HG02759 (cell line): ENCODE results near the gene ZBTB7C.

Source experiments
- ATAC-seq: cut with Tn5 transposase; IDR thresholded peaks from one replicate; pipeline ENCODE4 v1.9.1; 2021; ENCODE audit warnings: mild to moderate bottlenecking, moderate library complexity; ENCODE audit not compliant: unreplicated experiment

ZBTB7C gene

GRCh38 chr18:48011926-48012465 lies 397.2 kb downstream of the ZBTB7C start:
- ATAC-seq, result no peak

- no peak for ATAC-seq
These were observed 398.9 kb downstream of the ZBTB7C start for GRCh38 chr18:48010264-48010663.

- ATAC-seq, result no peak
These were observed 400.0 kb downstream of the ZBTB7C start for GRCh38 chr18:48009116-48009745.

GRCh38 chr18:48007955-48008701 lies 401.1 kb downstream of the ZBTB7C start:
- ATAC-seq, result peak; percentile 85

DNA sequence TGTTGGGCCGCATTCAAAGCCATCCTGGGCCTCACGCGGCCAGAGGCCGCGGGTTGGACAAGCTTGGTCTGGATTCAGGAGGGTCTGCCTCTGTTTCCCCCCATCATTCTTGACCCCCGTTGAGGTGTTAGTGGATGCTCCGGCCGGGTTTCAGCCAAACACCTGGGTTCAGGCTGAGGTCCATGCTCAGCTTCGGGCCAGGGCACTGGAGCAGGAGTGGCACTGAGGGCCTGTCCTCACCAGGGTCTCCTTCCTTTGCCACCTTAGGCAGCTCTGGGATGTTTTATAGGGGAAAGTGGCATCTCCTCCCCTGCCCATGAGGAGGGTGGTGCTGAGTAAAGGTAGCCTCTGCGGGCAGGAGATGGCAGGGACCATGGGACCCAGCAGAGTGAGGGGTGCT lies 401.8 kb downstream of the ZBTB7C start:
- ATAC-seq, result no peak

DNA sequence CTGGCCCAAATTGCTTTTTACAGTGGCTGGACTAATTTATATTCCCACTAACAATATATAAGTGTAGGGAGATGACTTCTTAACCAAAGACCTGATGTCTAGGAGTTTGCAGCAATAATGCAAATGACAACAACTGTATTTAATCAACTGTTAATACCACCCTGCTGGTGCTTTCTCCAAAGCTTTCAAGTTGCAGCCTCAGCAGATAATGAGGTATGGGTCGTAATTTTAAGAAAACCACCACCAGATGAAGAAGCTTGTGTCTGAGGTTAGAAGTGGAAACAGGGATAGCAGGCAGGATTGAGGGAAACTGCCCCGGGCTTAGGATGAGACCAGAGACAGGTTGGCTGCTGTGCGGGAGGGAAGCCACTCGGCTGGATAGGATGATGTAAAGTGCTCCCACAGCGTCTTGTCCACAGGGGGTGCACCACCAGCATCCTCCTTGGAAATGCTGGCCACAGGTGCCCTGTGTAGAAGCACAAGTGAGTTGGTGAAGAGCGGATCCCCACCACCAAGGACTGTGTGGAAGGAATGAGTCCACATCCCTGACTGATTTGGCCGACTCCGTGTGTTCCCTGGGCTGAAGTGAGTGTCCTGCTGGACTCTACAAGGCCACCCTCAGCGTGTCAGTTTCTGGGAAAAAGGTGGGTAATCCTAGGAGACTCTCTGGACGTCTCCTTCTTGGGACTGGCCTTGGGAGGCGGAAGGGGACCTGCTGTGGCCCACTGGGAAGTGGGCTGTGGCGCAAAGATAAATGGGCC lies 402.6 kb downstream of the ZBTB7C start:
- no peak for ATAC-seq

GRCh38 chr18:48004577-48004976 lies 404.6 kb downstream of the ZBTB7C start:
- no peak for ATAC-seq

- no peak for ATAC-seq
These were observed 405.5 kb downstream of the ZBTB7C start for GRCh38 chr18:48003426-48004349.

GRCh38 chr18:48002933-48003365 lies 406.2 kb downstream of the ZBTB7C start:
- no peak for ATAC-seq

DNA sequence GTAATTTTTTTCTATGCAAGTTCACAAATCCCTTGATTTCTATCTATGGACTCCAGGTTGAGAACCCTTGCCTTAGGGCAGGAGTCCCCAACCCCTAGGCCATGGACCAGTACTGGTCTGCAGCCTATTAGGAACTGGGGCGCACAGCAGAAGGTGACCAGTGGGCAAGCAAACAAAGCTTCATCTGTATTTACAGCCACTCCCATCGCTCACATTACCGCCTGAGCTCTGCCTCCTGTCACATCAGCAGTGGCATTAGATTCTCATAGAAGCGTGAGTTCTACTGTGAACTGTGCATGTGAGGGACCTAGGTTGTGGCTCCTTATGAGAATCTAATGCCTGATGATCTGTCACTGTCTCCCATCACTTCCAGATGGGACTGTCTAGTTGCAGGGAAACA lies 408.5 kb downstream of the ZBTB7C start:
- no peak for ATAC-seq

GRCh38 chr18:47999801-48000248 lies 409.4 kb downstream of the ZBTB7C start:
- ATAC-seq, result no peak

- ATAC-seq, result no peak
These were observed 411.8 kb downstream of the ZBTB7C start for GRCh38 chr18:47997338-47997780.

DNA sequence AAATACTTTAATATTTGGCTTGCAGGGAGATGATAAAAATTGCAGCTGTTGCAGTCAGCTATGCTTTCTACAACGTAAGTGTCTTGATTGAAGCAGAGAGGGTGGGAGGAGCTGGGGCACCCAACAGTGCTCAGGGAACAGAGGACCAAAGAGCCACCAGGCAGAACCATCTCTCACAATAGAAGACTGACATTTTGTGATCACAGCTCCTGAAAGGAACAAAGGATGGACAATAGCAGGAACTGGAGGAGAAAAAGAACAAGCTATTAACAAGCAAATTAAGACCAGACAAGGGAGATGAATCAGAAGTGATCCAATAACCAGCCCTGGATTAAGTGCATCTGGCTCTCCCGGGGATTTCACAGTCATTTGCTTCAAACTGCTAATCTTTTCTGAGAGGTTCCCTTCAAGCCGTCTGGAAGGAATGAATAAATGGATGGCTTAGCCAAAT lies 413.1 kb downstream of the ZBTB7C start:
- ATAC-seq, result no peak

DNA sequence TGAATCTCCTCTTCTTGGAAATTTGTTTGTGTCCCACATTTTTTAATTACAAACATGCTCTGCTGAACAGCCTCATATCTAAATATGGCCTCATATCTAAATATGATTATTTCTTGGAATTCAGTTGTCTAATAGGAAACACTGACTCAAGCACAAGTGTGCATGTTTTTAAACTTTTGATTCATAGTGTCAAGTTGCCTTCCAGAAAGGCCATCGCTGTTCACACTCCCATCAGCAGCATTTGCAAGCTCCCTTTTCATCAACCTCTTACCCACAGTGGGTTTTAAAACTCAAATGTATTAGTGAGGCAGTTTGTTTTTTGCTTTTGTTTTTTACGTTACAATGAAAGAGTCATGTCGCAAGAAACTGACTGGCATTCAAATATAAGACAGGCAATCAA lies 413.5 kb downstream of the ZBTB7C start:
- no peak for ATAC-seq

- no peak for ATAC-seq
These were observed 415.8 kb downstream of the ZBTB7C start for GRCh38 chr18:47993409-47993808.

DNA sequence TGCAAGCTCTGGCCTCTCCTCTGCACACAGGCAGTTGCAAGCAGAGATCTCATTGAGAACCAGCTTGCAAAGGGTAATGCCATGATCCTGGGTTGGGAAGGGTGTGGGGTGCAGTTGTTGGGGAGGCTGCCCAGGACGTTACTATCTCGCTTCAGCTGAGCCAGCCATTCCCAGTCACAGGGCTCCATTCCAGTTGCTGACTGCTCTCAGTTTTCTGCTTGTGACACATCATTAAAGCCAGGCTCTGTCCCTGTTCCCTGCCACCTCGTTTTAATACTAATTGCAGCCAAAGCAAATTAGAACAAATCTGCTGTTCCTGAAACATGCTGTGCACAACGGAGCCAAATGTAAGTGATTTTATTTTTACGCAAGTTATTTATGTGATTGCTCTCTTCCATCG lies 416.2 kb downstream of the ZBTB7C start:
- ATAC-seq, result no peak

DNA sequence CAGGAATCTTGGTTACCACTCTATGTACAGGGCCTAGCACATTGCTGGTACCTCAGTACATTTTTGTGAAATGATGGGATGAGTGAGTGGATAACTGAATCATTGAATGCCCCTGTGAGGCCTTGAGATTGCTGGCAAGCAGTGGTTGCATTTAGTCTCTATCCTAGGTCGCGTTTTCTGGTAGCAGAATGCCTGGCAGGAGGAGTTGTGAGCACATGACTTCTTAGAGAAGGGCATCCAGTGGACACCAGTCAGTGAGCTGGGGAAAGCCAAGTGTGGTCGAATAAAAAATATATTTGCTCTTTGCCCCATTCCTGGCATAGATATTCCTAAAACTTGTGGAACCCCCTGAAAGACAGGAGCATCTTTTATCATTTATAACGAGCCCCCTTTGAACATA lies 416.9 kb downstream of the ZBTB7C start:
- no peak for ATAC-seq

DNA sequence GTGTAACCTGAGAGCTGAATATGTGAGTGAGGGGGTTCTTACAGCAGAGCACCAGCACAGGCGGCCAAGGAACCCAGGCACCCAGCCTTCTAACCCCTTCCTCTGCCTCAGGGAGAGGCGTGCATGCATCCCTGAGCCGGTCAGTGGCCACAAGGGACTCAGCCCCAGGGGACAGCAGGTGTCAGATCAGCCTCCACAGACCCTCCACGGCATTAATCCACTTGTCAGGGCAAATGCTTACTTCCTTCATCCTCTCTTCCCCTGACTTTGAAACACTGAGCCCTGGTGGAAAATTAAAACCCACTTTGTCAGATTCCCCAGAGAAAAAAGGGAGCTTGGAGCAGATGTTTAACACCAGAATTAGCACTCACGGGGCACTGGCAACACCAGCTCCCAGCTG lies 418.2 kb downstream of the ZBTB7C start:
- ATAC-seq, result no peak

DNA sequence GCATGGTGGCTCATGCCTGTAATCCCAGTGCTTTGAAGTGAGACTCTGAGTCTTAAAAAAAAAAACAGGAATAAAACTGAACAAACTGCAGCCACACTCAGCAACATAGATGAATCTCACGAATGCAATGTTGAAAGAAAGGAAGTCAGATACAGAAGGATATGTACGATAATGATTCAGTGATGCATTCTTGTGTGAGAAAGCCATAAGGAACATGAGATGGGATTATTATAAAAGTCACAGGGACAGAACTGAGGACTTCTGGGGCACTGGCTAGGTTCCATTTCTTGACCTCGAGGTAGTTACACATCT lies 421.8 kb downstream of the ZBTB7C start:
- no peak for ATAC-seq

DNA sequence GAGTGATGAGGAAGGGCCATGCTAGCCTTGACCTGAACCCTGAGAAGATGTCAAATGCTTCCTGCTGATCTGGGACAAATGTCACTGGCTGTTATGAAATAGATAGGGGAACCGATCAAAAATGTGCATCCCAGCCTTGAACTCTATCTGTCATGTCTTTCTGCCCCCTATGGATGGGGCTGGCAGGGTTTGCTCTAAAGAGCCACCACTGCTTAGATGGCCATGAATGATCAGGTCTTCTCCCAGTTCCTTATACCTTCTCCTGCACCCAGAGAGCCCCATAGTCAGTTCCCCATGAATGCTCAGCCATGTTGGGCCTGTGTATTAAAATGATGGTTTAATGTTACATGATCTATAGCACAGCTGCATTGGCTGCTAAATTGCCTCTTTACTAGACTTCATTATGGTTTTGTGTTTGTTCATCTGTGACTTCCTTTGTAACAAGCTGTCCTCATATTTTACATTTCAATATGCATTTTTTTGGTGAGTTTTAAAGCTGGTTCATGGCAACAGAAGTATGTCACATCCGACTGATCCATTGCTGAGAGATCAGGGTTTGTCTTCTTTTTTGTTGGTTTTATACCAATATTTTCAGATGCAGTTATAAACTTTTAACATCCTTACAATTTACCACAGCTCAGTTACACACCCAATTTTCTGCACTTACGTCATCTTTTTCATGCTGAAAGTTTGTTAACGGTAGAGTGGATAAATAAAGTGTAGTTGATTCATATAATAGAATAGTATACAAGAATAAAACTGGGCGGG lies 422.4 kb downstream of the ZBTB7C start:
- no peak for ATAC-seq
